Spleen (tissue), 7 donors: ENCODE data around the gene GLYR1.

Experiments
- POLR2A ChIP-seq, 3 donors: fragments of 450-650 bp; IDR thresholded peaks; one replicate each; pipeline ENCODE4 v1.5.1; 2017; ENCODE audit warnings: antibody characterized with exemption in 3 of 3, mild to moderate bottlenecking in 1 of 3
- TF ChIP-seq, protein P1 (sequence below), 11 experiments: fragments of 200-600 bp in 7 of 11; fragments of 450-650 bp in 4 of 11; sonication (generic) in 4 of 11; IDR thresholded peaks in 8 of 11; conservative IDR thresholded peaks in 3 of 11; 1 replicate in 7 of 11; 2 replicates in 4 of 11; pipeline versions ENCODE4 v1.4.0 to v1.8.0; 2016 to 2021; ENCODE audit warnings: antibody characterized with exemption in 11 of 11, inconsistent platforms in 4 of 11, mild to moderate bottlenecking in 1 of 11
- donor health status: DM: no; HTN: no; CAD: no; lungs with moderate emphysema.
- donor health status: DM: no; HTN: no; CAD: no.
- donor health status: DM: no; HTN: no; CAD: no.

DNA sequence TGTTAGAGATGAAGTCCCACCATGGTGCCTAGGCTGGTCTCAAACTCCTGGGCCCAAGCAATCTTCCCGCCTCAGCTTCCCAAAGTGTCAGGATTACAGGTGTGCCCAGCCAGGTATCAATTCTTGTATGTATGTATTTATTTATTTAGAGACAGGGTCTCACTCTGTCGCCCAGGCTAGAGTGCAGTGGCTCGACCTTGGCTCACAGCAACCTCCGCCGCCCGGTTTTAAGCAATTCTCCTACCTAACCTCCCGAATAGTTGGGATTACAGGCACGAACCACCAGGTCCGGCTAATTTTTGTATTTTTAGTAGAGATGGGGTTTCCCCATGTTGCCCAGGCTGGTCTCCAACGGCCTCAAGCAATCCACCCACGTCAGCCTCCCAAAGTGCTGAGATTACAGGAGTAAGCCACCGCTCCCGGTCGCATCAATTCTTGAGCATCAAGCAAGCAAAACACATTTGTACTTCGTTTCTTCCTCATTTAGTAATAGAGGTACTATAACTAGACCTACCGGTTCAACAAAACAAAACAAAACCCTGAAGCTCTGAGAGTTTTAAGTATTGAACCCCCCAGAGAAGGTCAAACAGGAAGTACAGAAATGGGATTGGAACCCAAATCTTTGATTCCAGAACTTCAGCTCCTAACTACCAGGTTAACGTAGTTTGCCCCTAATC, 79.1 kb downstream of the GLYR1 start:
- TF ChIP-seq, protein P1, sequence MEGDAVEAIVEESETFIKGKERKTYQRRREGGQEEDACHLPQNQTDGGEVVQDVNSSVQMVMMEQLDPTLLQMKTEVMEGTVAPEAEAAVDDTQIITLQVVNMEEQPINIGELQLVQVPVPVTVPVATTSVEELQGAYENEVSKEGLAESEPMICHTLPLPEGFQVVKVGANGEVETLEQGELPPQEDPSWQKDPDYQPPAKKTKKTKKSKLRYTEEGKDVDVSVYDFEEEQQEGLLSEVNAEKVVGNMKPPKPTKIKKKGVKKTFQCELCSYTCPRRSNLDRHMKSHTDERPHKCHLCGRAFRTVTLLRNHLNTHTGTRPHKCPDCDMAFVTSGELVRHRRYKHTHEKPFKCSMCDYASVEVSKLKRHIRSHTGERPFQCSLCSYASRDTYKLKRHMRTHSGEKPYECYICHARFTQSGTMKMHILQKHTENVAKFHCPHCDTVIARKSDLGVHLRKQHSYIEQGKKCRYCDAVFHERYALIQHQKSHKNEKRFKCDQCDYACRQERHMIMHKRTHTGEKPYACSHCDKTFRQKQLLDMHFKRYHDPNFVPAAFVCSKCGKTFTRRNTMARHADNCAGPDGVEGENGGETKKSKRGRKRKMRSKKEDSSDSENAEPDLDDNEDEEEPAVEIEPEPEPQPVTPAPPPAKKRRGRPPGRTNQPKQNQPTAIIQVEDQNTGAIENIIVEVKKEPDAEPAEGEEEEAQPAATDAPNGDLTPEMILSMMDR (IDR thresholded peaks at IDR 0.05 in 8 of 11, conservative IDR thresholded peaks at IDR 0.05 in 3 of 11): no peak
- no peak for TF ChIP-seq POLR2A (IDR thresholded peaks at IDR 0.05)
